ENCODE data around the gene C13orf46. TPM values are rescaled to one million over a fixed set of nuclear protein-coding genes. Genes with fewer than 3 reads are reported as not detected.

The C13orf46 gene
- total and polyA plus RNA-seq, 2 experiments from 2014 or later: 1.7 TPM; not detected in 1

GRCh38 chr13:113922412-113923118 lies 51.3 kb downstream of the C13orf46 start:
- TF ChIP-seq EZH2 (IDR thresholded peaks at IDR 0.05; ENCODE audit: insufficient read depth, poor library complexity, severe bottlenecking) (no peak), EZH2phosphoT487 (IDR thresholded peaks at IDR 0.05; ENCODE audit: insufficient read depth, low read depth) (no peak)
- 0 out of 2 replicates have a peak, but pooled peaks cover 7% of the 10 kb centered on the region for H3F3A ChIP-seq (ENCODE audit: insufficient read depth)
- H2AFZ ChIP-seq: no peak overlapping the region
- no peak overlapping the region for H3K4me3 ChIP-seq
- H3K36me3 ChIP-seq (ENCODE audit: low read depth): no peaks in the 10 kb centered on the region
- peaks cover 8% of the 10 kb centered on the region for H3K4me1 ChIP-seq (ENCODE audit: insufficient read depth)
- no peak overlapping the region for H3K9ac ChIP-seq
- no peaks in the 10 kb centered on the region for H4K20me1 ChIP-seq (ENCODE audit: insufficient read depth)
- H3K9me2 ChIP-seq (ENCODE audit: insufficient read depth): no peaks in the 10 kb centered on the region
- DNase-seq: peak; percentile 56
- H3K79me2 ChIP-seq (ENCODE audit: insufficient read depth): no peaks in the 10 kb centered on the region
- no peak overlapping the region for H3K4me2 ChIP-seq (ENCODE audit: unreplicated experiment)
- 68 to 70% methylated on average over 15 of the region's 15 CpGs for WGBS, 2 experiments (ENCODE audit: low coverage in 1 of 2, low lambda C conversion rate in 2 of 2, missing lambda C conversion rate in 2 of 2)
- H3K9me3 ChIP-seq (ENCODE audit: low read depth): peaks cover 4% of the 10 kb centered on the region
- in situ Hi-C loops (cut with MboI): no loop called here
- H3K27me3 ChIP-seq (replicated peaks; ENCODE audit: insufficient read depth): no peaks in the 10 kb centered on the region
- H3K27ac ChIP-seq: no peak overlapping the region

GRCh38 chr13:113921763-113922162 lies 52.1 kb downstream of the C13orf46 start:
- H3F3A ChIP-seq (ENCODE audit: insufficient read depth): peaks cover 5% of the 10 kb centered on the region
- no peaks in the 10 kb centered on the region for H3K27me3 ChIP-seq (replicated peaks; ENCODE audit: insufficient read depth)

GRCh38 chr13:113920606-113921286 lies 53.1 kb downstream of the C13orf46 start:
- no peaks in the 10 kb centered on the region for H3K36me3 ChIP-seq (ENCODE audit: low read depth)
- no peaks in the 10 kb centered on the region for H3K4me1 ChIP-seq (ENCODE audit: insufficient read depth)
- H3F3A ChIP-seq (ENCODE audit: insufficient read depth): peaks cover 15% of the 10 kb centered on the region
- H3K27ac ChIP-seq: no peak overlapping the region
- no peak overlapping the region for H3K9ac ChIP-seq
- no peaks in the 10 kb centered on the region for H3K79me2 ChIP-seq (ENCODE audit: insufficient read depth)
- no peak overlapping the region for H2AFZ ChIP-seq
- H3K4me3 ChIP-seq: no peak overlapping the region
- H3K9me2 ChIP-seq (ENCODE audit: insufficient read depth): no peaks in the 10 kb centered on the region
- H3K4me2 ChIP-seq (ENCODE audit: unreplicated experiment): no peak overlapping the region
- no peak for TF ChIP-seq EZH2 (IDR thresholded peaks at IDR 0.05; ENCODE audit: insufficient read depth, poor library complexity, severe bottlenecking)
- no peak for TF ChIP-seq EZH2phosphoT487 (IDR thresholded peaks at IDR 0.05; ENCODE audit: insufficient read depth, low read depth)
- H3K9me3 ChIP-seq (ENCODE audit: low read depth): peaks cover 4% of the 10 kb centered on the region
- H3K27me3 ChIP-seq (replicated peaks; ENCODE audit: insufficient read depth): no peaks in the 10 kb centered on the region
- in situ Hi-C loops (cut with MboI): no loop called here
- WGBS, 2 experiments (ENCODE audit: low coverage in 1 of 2, low lambda C conversion rate in 2 of 2, missing lambda C conversion rate in 2 of 2): 84% methylated on average over 13 of the region's 13 CpGs
- H4K20me1 ChIP-seq (ENCODE audit: insufficient read depth): no peaks in the 10 kb centered on the region
- no peak for DNase-seq

More at GRCh38 chr13:113921763-113922162, 52.1 kb downstream of the C13orf46 start:
- H3K9me3 ChIP-seq (ENCODE audit: low read depth): peaks cover 4% of the 10 kb centered on the region
- no peaks in the 10 kb centered on the region for H3K36me3 ChIP-seq (ENCODE audit: low read depth)
- no peaks in the 10 kb centered on the region for H4K20me1 ChIP-seq (ENCODE audit: insufficient read depth)
- H3K27ac ChIP-seq: no peak overlapping the region
- H3K79me2 ChIP-seq (ENCODE audit: insufficient read depth): no peaks in the 10 kb centered on the region
- H3K9ac ChIP-seq: no peak overlapping the region
- in situ Hi-C loops (cut with MboI): no loop called here
- no peak overlapping the region for H3K4me3 ChIP-seq
- H2AFZ ChIP-seq: no peak overlapping the region
- DNase-seq: no peak
- no peak for TF ChIP-seq EZH2phosphoT487 (IDR thresholded peaks at IDR 0.05; ENCODE audit: insufficient read depth, low read depth)
- TF ChIP-seq EZH2 (IDR thresholded peaks at IDR 0.05; ENCODE audit: insufficient read depth, poor library complexity, severe bottlenecking): no peak
- no peaks in the 10 kb centered on the region for H3K9me2 ChIP-seq (ENCODE audit: insufficient read depth)
- whole genome bisulfite sequencing, 2 experiments (ENCODE audit: low coverage in 1 of 2, low lambda C conversion rate in 2 of 2, missing lambda C conversion rate in 2 of 2): 59 to 74% methylated on average over 1 of the region's 1 CpG
- H3K4me2 ChIP-seq (ENCODE audit: unreplicated experiment): no peak overlapping the region
- peaks cover under 1% of the 10 kb centered on the region; the same call in 1 of the 2 replicates for H3K4me1 ChIP-seq (ENCODE audit: insufficient read depth)

GRCh38 chr13:113919761-113920559 lies 53.9 kb downstream of the C13orf46 start:
- H3K4me3 ChIP-seq: no peak overlapping the region
- peaks cover 20% of the 10 kb centered on the region for H3F3A ChIP-seq (ENCODE audit: insufficient read depth)
- no peak for TF ChIP-seq EZH2phosphoT487 (IDR thresholded peaks at IDR 0.05; ENCODE audit: insufficient read depth, low read depth)
- WGBS, 2 experiments (ENCODE audit: low coverage in 1 of 2, low lambda C conversion rate in 2 of 2, missing lambda C conversion rate in 2 of 2): 52 to 56% methylated on average over 8 to 9 of the region's 9 CpGs
- no peaks in the 10 kb centered on the region for H3K4me1 ChIP-seq (ENCODE audit: insufficient read depth)
- H3K9me2 ChIP-seq (ENCODE audit: insufficient read depth): no peaks in the 10 kb centered on the region
- no peaks in the 10 kb centered on the region for H4K20me1 ChIP-seq (ENCODE audit: insufficient read depth)
- no peak overlapping the region for H3K9ac ChIP-seq
- no peaks in the 10 kb centered on the region for H3K27me3 ChIP-seq (replicated peaks; ENCODE audit: insufficient read depth)
- no peak for DNase-seq
- no peak overlapping the region for H3K27ac ChIP-seq
- H3K36me3 ChIP-seq (ENCODE audit: low read depth): no peaks in the 10 kb centered on the region
- in situ Hi-C loops (cut with MboI): no loop called here
- H3K9me3 ChIP-seq (ENCODE audit: low read depth): peaks cover 4% of the 10 kb centered on the region
- H3K4me2 ChIP-seq (ENCODE audit: unreplicated experiment): no peak overlapping the region
- H3K79me2 ChIP-seq (ENCODE audit: insufficient read depth): no peaks in the 10 kb centered on the region
- H2AFZ ChIP-seq: no peak overlapping the region
